HG03520 (cell line): ENCODE data around the gene C12orf56.
"Not testable (repeated sequence)": the region's sequence is repeated elsewhere in the genome, so short reads cannot be mapped to it uniquely, and the experiment has no call there.

ENCODE experiments used
- ATAC-seq: cut with Tn5 transposase; IDR thresholded peaks from one replicate; pipeline ENCODE4 v1.9.1; 2021; ENCODE audit warnings: mild to moderate bottlenecking, moderate library complexity; ENCODE audit not compliant: unreplicated experiment

The C12orf56 gene

DNA sequence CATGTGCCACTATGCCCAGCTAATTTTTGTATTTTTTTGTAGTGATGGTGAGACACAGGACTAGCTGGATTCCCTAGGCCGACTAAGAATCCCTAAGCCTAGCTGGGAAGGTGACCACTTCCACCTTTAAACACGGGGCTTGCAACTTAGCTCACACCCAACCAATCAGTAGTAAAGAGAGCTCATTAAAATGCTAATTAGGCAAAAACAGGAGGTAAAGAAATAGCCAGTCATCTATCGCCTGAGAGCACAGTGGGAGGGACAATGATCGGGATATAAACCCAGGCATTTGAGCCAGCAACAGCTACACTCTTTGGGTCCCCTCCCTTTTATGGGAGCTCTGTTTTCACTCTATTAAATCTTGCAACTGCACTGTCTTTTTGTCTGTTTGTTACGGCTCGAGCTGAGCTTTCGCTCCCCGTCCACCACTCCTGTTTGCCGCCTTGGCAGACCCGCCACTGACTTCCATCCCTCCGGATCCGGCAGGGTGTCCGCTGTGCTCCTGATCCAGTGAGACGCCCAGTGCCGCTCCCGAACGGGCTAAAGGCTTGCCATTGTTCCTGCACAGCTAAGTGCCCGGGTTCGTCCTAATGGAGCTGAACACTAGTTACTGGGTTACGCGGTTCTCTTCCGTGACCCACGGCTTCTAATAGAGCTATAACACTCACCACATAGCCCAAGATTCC is 70.9 kb downstream of the C12orf56 start:
- ATAC-seq, result not testable (repeated sequence)

DNA sequence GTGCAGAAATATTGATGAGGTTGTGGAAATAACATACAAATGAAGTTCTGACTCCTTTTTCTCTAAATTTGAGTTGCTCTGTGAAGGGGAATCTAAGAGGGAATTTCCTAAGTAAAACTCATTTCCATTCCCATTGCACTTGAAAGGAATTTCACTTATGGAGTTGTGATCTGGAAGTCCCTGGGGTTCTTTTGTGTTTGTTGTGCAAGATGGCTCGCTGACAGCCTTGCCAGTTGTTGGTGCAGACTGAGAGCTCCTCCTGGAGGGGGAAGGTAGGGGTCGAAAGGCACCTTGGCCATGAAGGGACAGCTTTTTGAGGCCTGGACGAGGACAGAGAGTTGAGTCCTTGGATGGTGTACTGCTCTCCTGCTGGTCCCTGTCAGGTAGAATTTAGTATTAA is 72.0 kb downstream of the C12orf56 start:
- ATAC-seq, result no peak

DNA sequence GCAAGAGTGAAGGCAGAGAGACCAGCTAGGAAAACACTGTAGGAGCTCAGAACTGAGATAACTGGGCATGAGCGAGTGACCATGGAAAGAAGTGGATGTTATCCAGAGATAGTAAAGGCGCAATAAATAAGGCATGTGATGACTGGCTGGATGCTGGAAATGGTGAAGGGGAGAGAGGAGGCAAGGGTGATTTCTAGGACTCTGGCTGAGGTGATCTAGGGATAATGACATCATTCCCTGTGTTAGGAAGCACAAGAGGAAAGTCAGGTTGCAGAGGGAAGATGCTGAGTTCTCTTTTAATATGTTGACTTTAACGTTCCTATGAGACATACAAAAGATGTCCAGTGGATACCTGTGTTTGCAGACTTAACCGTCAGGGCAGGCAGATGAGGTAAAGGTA is 78.7 kb downstream of the C12orf56 start:
- no peak for ATAC-seq

DNA sequence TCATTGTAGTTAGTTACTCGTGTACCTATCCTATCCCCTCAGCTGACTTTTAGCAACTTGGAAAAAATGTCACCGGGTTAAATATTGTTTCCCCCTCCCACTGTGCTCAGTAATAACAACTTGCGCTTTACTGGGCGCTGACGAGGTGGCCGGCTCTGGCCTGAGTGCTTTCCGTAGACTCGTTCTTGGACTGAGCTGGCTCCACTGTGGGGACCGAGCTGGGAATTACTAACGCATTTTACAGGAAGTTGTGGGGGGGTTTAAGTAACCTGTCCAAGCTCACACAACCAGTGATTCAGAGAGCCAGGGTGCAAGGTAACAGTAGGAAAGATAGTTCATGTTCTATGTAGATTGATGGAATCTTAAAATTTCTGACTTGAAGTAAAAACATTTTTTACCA is 86.0 kb downstream of the C12orf56 start:
- no peak for ATAC-seq

DNA sequence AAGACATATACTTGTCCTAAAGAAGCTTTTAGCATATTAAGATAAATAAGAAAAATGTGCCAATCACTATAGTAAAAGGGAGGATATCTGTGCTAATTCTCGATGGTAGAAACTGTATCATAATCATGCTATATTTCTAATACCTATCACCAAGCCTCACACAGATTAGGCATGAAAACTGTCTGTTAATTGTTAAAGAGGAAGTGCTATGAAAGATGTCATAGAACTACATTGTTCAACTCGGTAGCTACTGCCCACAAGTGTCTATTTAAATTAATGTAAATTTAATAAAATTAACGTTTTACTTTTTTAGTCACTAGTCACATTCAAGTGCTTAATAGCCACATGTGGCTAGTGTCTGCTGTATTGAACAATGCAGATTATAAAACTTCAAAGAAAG is 90.9 kb downstream of the C12orf56 start:
- ATAC-seq, result no peak

DNA sequence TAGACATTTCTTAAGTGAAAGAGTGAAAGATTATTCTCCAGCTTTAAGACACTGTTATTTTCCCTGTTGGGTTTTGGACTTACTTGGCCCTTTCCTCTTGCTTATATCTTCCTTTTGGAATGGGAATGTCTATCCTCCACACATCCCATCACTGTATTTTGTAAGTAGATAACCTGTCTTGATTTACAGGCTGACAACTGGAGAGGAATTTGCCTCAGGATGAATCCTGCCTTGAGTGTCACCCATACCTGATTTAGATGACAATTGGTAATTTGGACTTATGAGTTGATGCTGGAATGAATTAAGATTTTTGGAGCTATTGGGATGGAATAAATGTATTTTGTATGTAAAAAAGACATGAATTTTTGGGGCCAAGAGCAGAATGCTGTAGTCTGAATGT is 94.3 kb downstream of the C12orf56 start:
- ATAC-seq, result no peak

DNA sequence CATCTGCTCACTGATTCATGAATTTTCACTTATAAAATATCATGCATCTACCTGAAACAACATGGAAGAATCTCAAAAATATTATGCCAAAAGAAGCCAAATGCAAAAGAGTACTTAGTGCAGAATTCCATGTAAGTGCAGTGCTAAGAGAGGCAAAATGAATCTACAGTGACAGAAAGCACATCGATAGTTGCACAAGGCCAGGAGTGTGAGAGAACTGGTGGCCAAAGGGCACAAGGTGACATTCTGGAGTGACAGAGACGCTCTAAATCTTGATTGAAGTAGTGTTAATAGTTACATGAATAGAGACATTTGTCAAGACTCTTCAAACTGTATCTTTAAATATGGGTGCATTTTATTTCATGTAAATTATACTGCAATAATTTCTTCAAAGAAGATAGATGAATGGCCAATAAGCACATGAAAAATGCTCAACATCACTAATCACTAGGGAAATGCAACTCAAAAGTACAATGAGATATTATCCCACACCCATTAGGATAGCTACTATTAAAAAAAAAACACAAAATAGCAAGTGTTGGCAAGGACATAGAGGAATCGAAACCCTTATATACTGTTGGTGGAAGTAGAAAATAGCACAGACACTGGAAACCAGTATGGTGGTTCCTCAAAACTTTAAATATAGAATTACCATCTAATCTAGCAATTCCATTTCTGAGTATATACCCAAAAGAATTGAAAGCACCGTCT is 96.7 kb downstream of the C12orf56 start:
- no peak for ATAC-seq

DNA sequence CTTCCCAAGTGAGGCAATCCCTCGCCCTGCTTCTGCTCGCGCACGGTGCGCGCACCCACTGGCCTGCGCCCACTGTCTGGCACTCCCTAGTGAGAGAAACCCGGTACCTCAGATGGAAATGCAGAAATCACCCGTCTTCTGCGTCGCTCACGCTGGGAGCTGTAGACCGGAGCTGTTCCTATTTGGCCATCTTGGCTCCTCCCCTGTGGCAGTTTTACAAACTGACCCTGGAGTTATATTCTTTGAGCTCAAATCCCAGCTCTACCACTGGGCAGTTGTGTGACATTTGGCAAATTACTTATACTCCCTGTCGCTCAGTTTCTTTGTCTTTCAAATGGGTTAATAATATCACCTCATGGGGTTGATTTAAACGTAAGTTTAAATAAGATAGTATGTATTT is 97.4 kb downstream of the C12orf56 start:
- ATAC-seq, result not testable (repeated sequence)

DNA sequence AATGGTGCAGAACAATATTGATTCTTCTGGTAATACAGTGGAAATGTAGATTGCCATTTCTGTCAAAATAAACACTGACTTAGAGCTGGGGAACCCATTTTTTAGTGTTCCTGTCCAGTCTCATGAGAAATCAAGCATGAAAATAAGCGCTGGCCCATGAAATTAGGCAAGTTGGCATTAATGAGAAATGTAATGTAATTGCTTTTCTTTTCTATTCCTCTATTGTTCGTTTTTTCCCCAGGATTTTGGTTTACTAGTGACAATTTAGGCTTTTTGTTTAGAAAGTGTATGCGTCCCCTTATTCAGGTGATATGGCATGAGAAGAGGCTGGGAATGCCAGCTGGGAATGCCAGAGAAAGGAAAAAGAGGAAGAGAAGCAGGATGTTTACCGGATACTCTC is 104.0 kb downstream of the C12orf56 start:
- ATAC-seq, result no peak

DNA sequence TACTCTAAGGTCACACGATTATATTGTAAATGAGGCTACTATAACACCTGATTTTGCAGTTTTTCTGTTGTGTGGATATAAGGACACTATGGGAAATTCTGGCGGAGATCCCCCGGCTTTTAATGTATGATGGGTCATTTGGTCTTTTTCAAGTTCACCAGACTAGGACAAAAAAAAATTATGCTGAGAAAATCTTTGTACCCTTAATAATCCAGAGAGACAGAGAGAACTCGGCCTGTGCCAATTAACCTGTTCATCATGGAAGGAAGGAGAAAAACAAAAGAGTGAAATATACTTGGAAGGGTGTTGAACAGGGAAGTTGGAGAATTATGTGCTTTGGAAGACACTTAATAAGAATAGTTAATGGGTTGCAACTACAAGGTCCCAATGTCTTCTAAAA is 106.3 kb downstream of the C12orf56 start:
- no peak for ATAC-seq

DNA sequence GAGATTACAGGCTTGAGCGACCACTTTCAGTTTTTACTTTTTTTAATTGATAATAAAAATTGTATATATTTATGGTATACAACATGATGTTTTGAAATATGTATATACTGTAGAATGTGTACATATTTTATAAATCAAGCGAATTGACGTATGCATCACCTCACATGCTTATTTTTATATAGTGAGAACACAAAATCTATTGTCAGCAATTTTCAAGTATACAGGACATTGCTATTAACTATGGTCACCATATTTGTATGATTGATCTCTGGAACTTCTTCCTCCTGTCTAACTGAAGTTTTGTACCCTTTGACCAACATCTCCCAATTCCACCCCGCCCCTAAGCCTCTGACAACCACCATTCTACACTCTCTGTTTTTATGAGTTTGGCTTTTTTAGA is 112.1 kb downstream of the C12orf56 start:
- no peak for ATAC-seq

DNA sequence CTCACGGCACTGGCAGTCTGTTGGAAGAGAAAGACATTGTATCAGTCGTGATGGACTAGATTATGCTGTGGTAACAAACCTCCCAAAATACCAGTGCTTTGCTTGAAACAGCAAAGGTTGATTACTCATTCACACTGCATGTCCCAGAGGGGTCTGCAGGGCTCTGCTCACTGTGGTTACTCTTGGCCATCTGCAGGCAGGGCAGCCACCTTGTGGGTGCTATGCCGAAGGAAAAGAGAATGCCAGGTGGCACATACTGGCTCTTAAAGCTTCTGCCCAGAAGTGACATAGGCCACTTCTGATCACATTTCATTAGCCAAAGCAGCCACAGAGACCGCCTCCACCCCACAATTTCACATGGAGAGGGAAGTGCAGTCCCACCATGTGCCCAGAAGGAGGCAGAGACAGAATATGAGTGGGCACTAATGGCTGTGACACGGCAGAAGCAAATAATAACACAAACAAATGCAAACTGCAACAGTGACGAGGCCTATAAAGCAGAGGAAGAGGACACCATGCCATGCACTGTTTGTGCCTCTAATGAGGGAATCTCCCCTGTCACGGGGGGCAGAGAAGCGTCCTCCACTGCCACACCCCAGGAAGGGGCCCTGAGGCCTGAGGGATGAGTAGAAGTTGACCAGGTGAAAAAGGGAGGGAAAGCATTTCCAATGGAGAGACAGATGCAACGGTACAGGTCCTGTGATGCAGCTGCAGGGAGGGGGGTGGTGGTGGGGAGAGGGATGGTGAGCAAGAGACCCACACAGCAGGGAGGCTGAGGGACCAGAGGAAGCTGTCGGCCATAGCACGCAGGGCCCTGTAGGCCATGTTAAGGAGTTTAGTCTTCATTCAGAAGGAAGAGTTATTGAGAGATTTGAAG is 116.8 kb downstream of the C12orf56 start:
- ATAC-seq, result no peak

DNA sequence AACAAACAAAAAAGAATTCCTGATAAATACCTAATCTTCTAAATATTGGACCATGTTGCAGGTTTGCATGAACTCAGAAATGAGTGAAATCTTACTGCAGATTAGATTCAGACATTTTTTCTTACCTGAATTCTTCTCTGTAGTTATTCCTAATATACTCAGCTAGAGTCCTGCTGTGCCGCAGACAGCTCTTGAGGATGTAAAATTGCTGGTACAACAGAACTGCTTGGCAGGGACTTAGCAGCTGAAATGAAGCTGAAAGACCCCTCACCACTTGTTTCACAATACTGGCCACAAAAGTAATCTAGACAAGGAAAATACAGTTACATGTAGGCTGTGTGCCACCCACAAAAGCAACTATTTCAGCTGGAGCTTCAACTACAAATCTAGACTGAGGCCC is 120.1 kb downstream of the C12orf56 start:
- no peak for ATAC-seq

DNA sequence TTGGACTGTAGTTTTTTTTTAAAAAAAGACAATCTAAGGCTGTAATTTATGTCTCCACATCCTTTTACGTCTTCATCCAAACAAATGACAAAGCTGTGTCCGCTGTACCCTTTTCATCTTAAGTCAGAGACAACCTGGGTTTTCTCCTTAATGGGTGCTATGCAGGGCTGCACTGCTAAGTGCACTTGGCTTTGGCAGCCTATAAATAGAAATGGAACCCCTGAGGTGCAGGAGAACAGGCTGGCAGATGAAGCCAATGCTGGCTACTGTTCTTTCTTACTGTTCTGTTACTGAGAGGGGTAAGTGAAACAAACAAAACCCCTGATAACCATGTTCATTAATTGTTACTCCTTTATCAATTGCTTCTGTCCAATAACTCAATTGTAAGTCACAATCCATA is 121.4 kb downstream of the C12orf56 start:
- ATAC-seq, result no peak

DNA sequence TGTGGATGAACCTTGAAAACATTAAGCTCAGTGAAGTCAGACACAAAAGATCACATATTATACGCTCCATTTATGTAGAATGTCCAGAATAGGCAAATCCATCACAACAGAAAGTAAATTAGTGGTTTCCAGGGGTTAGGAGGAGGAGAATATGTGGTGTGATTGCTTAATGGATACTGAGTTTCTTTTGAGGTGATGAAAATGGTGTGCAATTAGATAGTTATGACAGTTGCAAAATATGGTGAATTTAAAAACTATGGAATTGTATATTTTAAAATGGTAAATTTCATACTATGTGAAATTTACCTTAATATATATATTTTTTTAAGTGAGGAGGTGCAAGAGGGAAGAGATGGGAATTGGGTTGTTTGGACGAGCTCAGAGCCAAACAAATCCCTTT is 122.1 kb downstream of the C12orf56 start:
- no peak for ATAC-seq

DNA sequence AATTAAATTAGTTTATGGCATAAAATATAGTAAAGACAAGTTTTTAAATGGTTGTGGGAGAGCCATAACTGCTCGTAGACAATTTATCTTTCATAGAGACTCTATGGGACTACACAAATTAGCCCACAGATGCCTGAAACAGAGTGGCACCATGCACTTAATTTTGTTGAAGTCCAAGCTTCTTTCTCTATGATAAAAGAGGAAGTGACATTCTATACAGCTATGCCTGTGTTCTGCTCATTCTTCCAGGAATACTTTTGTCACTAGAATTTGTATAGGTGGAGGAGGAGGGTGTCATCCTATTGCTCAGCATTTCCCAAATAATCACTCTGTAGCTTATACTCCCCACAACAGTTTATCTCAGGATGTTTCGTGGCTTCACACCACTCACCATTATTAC is 124.7 kb downstream of the C12orf56 start:
- no peak for ATAC-seq

DNA sequence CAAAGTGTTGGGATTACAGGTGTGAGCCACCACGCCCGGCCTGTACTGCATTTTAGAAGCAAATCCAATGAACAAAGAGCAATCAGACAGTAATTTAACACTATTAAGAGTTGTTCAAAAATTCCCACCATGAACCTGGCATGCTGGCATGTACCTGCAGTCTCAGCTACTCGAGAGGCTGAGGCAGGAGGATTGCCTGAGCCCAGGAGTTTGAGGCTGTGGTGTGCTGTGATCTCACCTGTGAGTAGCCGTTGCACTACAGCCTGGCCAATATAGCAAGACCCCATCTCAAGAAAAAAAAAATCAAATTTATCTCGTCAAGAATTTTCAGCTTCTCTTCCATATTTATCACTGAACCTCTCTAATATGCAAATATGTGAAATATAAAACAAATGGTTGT is 128.7 kb downstream of the C12orf56 start:
- no peak for ATAC-seq

DNA sequence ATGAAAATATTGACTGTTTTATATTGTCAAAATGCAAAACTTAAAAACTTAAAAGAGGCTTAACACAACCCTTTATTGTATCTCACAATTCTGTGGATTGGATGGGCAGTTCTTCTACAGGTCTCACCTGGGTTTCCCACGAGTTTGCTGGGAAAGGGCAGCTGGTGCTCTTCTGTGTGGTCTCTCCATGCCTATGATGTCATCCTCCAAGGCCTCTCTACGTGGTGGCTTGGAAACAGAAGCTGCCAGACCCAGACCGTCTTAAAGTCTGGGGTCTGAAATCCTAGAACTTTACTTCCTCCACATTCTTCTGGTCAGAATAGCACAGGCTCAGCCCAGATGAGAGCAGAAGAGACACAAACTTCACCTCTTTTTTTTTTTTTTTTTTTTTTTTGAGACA is 132.0 kb downstream of the C12orf56 start:
- no peak for ATAC-seq

DNA sequence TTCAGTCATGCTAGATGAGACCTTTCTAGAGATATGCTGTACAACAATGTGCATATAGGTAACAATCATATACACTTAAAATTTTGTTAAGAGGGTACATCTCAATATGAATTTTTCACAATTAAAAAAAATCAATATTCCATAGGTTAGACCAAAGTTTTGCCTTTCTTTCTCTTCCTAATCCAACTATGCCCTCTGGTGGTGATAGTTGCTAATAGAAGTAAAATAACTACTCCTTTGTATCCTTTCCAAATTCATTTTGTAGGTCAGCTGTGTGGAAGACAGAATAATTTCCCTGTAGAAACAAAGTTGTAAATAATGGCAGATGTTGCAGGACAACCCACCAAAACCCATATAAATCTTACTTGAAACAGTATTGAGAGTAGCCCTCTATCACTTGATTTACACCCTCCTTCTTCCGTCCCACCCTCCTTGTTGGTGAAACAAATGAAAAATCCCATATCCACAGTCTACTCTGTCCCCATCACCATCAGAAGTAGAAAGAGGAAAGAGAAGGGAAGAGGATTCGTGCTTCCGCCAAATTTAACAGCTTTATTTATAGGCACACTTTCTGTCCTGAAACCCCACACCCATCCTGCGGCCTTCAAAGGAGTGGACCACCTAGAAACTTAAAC is 134.3 kb downstream of the C12orf56 start:
- ATAC-seq, result no peak

DNA sequence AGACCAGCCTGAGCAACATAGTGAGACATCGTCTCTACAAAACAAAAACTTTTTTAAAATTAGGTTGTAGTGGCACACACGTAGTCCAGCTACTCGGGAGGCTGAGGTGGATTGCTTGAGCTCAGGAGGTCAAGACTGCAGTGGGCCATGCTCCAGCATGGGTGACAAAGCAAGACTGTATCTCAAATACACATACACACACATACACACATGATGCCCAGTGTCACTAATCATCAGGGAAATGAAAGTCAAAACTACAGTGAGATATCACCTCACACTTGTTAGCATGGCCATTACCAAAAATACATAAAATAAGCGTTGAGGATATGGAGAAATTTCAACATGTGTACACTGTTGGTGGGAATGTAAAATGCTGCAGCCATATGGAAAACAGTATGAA is 135.3 kb downstream of the C12orf56 start:
- no peak for ATAC-seq

DNA sequence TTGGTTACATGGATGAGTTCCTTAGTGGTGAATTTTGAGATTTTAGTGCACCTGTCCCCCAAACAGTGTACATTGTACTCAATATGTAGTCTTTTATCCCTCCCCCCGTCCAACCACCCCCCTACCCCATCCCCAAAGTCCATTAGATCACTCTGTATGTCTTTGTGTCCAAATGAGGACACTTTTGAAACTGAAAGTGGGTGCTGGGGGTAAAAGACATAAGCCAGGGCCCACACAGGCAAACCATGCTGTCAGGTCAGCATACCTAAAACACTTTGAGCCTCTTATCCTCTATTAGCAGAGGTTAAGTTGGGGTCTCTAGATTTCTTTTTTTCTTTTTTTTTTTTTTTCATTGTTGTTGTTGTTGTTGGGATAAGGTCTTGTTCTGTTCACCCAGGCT is 137.2 kb downstream of the C12orf56 start:
- no peak for ATAC-seq
